CD14-positive monocyte (primary cell): ENCODE results near the gene BTBD8. TPM values are rescaled to one million over a fixed set of nuclear protein-coding genes. Genes with fewer than 3 reads are reported as not detected.

Experiments
- DNase-seq, 3 donors: peaks; one replicate each; pipeline ENCODE4 v3.0.0-alpha.2; 2011 to 2022
- H2AFZ ChIP-seq: 2 replicates; pipeline ENCODE4 v1.6.0; 2012; ENCODE audit warnings: mild to moderate bottlenecking, low read depth, low read length, inconsistent platforms; ENCODE audit not compliant: insufficient read depth, poor library complexity, severe bottlenecking
- H3K27ac ChIP-seq, 2 donors: 1 replicate in 1 of 2; 2 replicates in 1 of 2; pipeline ENCODE4 v1.5.1; 2012 to 2013; ENCODE audit warnings: low read length in 2 of 2, control low read depth in 1 of 2, inconsistent platforms in 1 of 2, low read depth in 1 of 2, mild to moderate bottlenecking in 1 of 2
- H3K27me3 ChIP-seq, 2 donors: one replicate each; pipeline versions ENCODE4 v1.6.0 to v1.6.1; 2011 to 2013; ENCODE audit warnings: low read length in 2 of 2; ENCODE audit not compliant: control insufficient read depth in 2 of 2, insufficient read depth in 2 of 2
- H3K36me3 ChIP-seq, 2 donors: replicated peaks in 1 of 2; 1 replicate in 1 of 2; 2 replicates in 1 of 2; pipeline versions ENCODE4 v1.5.1 to v1.6.1; 2012 to 2013; ENCODE audit warnings: low read length in 2 of 2, control low read depth in 1 of 2, inconsistent platforms in 1 of 2, mild to moderate bottlenecking in 1 of 2; ENCODE audit not compliant: insufficient read depth in 2 of 2, control insufficient read depth in 1 of 2
- H3K4me1 ChIP-seq, 2 donors: 1 replicate in 1 of 2; 2 replicates in 1 of 2; pipeline versions ENCODE4 v1.5.1 to v1.6.1; 2012 to 2013; ENCODE audit warnings: low read length in 2 of 2, control low read depth in 1 of 2, inconsistent platforms in 1 of 2, mild to moderate bottlenecking in 1 of 2, moderate library complexity in 1 of 2; ENCODE audit not compliant: insufficient read depth in 2 of 2, control insufficient read depth in 1 of 2
- H3K4me2 ChIP-seq: replicated peaks from 2 replicates; pipeline ENCODE3; 2012; ENCODE audit warnings: low read length, moderate library complexity, mild to moderate bottlenecking; ENCODE audit not compliant: poor library complexity, severe bottlenecking; ENCODE audit errors: extremely low read depth
- H3K4me3 ChIP-seq, 3 experiments: fragments of 200-600 bp in 1 of 3; sonication (generic) in 1 of 3; replicated peaks in 1 of 3; 1 replicate in 2 of 3; 2 replicates in 1 of 3; pipeline ENCODE4 v1.5.1; 2011 to 2013; ENCODE audit warnings: low read length in 3 of 3, mild to moderate bottlenecking in 3 of 3, control low read depth in 2 of 3, low read depth in 2 of 3, inconsistent platforms in 1 of 3, moderate library complexity in 1 of 3
- H3K79me2 ChIP-seq: 2 replicates; pipeline ENCODE4 v1.6.0; 2012; ENCODE audit warnings: mild to moderate bottlenecking, control low read depth, inconsistent platforms, low read length, moderate library complexity; ENCODE audit not compliant: insufficient read depth
- H3K9ac ChIP-seq: 2 replicates; pipeline ENCODE4 v1.6.0; 2017; ENCODE audit warnings: low read length, mild to moderate bottlenecking; ENCODE audit not compliant: insufficient read depth, poor library complexity, severe bottlenecking
- H3K9me3 ChIP-seq, 2 donors: replicated peaks in 1 of 2; 1 replicate in 1 of 2; 2 replicates in 1 of 2; pipeline versions ENCODE4 v1.5.1 to v1.6.1; 2012 to 2013; ENCODE audit warnings: low read length in 2 of 2, control low read depth in 1 of 2; ENCODE audit not compliant: control insufficient read depth in 1 of 2, insufficient read depth in 1 of 2
- H4K20me1 ChIP-seq: 2 replicates; pipeline ENCODE4 v1.6.0; 2012; ENCODE audit warnings: mild to moderate bottlenecking, low read length, control low read depth, moderate library complexity; ENCODE audit not compliant: insufficient read depth
- H3K27ac Mint-ChIP-seq, 7 donors: one replicate each; pipeline ENCODE4 v1.8.0; 2020; ENCODE audit warnings: mild to moderate bottlenecking in 7 of 7, mixed read lengths in 7 of 7, moderate library complexity in 6 of 7, inconsistent platforms in 2 of 7
- H3K27me3 Mint-ChIP-seq, 3 donors: one replicate each; pipeline ENCODE4 v1.8.0; 2021 to 2022; ENCODE audit warnings: low read depth in 3 of 3, mild to moderate bottlenecking in 3 of 3, mixed read lengths in 3 of 3, moderate library complexity in 3 of 3, inconsistent platforms in 1 of 3
- H3K36me3 Mint-ChIP-seq, 2 donors: one replicate each; pipeline ENCODE4 v1.8.0; 2020; ENCODE audit warnings: mixed read lengths in 2 of 2, inconsistent platforms in 1 of 2, mild to moderate bottlenecking in 1 of 2
- H3K4me1 Mint-ChIP-seq: one replicate; pipeline ENCODE4 v1.8.0; 2020; ENCODE audit warnings: mild to moderate bottlenecking, mixed read lengths
- H3K4me3 Mint-ChIP-seq, 2 donors: one replicate each; pipeline ENCODE4 v1.8.0; 2020; ENCODE audit warnings: mild to moderate bottlenecking in 2 of 2, mixed read lengths in 2 of 2, moderate library complexity in 1 of 2
- H3K9me3 Mint-ChIP-seq, 7 donors: one replicate each; pipeline ENCODE4 v1.8.0; 2020 to 2022; ENCODE audit warnings: mixed read lengths in 7 of 7, mild to moderate bottlenecking in 6 of 7, moderate library complexity in 6 of 7, inconsistent platforms in 2 of 7
- CTCF ChIP-seq: fragments of 200-600 bp; IDR thresholded peaks from one replicate; pipeline ENCODE4 v1.8.0; 2022; ENCODE audit warnings: antibody characterized with exemption, mild to moderate bottlenecking
- WGBS: methylation state at CpG from one replicate; pipeline ENCODE4 v1.1.5; 2013; ENCODE audit warnings: missing lambda C conversion rate; ENCODE audit not compliant: insufficient coverage; 5-methylcytosine and 5-hydroxymethylcytosine counted together
- intact Hi-C, 2 donors: fragments of 100-400 bp; cut with micrococcal nuclease; formaldehyde crosslinking; loops; one replicate each; pipeline versions ENCODE4 v1.15.0 to v1.15.1; 2023
- polyA plus RNA-seq, 3 donors: library from polyadenylated mRNA; depleted of rRNA in 1 of 3; unstranded in 2 of 3; stranded (reverse) in 1 of 3; fragments of 300-500 nt in 2 of 3; fragments of >200 nt in 1 of 3; fragmentation: Illumina TruSeq in 2 of 3; gene quantifications; 1 replicate in 2 of 3; 2 replicates in 1 of 3; pipeline ENCODE4 v1.2.3, GENCODE V29; 2012 to 2021

The BTBD8 gene
- polyA plus RNA-seq, 3 donors = 0.44 to 1.1 (median 0.88) TPM

DNA sequence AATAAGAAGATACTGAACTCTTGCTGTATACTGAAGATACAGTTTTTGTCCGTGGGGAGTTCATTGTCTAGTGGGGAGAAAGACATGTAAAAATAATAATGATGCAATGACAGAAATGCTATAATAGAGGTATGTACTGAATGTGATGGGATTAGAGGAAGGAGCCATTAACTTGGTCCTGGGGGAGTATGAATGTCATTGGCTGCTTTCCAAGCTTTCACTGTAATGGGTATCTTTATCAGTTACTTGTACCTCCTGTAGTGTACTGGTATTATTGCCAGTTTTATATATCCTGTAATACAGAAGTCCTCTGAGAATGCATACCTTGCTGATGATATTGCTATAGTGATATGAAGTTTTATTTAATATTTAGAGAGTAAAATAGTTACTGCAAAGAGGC lies 7.4 kb downstream of the BTBD8 start:
- Histone ChIP-seq H4K20me1 (no peaks in the 10 kb centered on the region), H3K36me3 (no peaks in the 10 kb centered on the region), H2AFZ (no peak overlapping the region), H3K27me3 (no peaks in the 10 kb centered on the region), H3K9ac (no peak overlapping the region), H3K4me1 (no peaks in the 10 kb centered on the region), H3K4me2 (no peak overlapping the region), H3K4me3 (no peak overlapping the region), H3K9me3 (peaks cover 21 to 26% of the 10 kb centered on the region in 2 donors), H3K79me2 (no peaks in the 10 kb centered on the region), H3K27ac (no peak overlapping the region)
- Mint-ChIP-seq H3K4me1 (no peaks in the 10 kb centered on the region), H3K27me3 (no peaks in the 10 kb centered on the region), H3K27ac (no peak overlapping the region), H3K4me3 (no peak overlapping the region), H3K36me3 (peaks cover 5 to 21% of the 10 kb centered on the region in 2 donors), H3K9me3 (peaks cover 17 to 41% (median 30%) of the 10 kb centered on the region in 7 donors)
- no peak for TF ChIP-seq CTCF
- 100% methylated on average over 1 of the region's 1 CpG for WGBS
- intact Hi-C loops = loop anchor here in 1 of 2 donors (10.0 kb wide), 1 partner anchor 207 kb away; the partner anchor contains the start of genes GLMN and RPAP2
- no peak for DNase-seq

DNA sequence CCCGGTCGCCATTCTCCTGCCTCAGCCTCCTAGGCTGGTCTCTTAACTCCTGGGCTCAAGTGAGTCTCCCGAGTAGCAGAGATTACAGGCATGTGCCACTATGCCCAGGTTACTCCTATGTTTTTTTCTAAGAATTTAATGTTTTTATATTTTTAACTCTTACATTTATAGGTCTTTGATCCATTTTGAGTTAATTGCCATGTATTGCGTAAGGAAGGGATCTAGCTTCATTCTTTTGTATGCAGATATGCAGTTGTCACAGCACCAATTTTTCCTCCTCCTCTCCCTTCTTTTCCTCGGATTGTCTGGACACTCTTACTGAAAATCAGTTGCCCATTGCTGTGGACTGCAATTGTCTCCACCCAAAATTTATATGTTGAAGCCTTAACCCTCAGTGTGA lies 11.5 kb downstream of the BTBD8 start:
- peaks cover 17% of the 10 kb centered on the region for H3K4me1 Mint-ChIP-seq
- Histone ChIP-seq H3K27me3 (no peaks in the 10 kb centered on the region), H3K36me3 (no peaks in the 10 kb centered on the region), H3K9me3 (peaks cover 4% of the 10 kb centered on the region in 2 donors), H3K79me2 (no peaks in the 10 kb centered on the region), H2AFZ (no peak overlapping the region), H3K4me3 (no peak overlapping the region), H4K20me1 (no peaks in the 10 kb centered on the region), H3K9ac (no peak overlapping the region), H3K4me2 (no peak overlapping the region), H3K27ac (no peak overlapping the region), H3K4me1 (peaks cover 13 to 15% of the 10 kb centered on the region in 2 donors)
- no peak overlapping the region for H3K27ac Mint-ChIP-seq
- no peak overlapping the region for H3K4me3 Mint-ChIP-seq
- intact Hi-C loops = no loop called here
- peaks cover 0 to 5% of the 10 kb centered on the region in 2 donors for H3K36me3 Mint-ChIP-seq
- TF ChIP-seq CTCF = no peak
- 100% methylated on average over 2 of the region's 5 CpGs for WGBS
- no peaks in the 10 kb centered on the region for H3K27me3 Mint-ChIP-seq
- no peak for DNase-seq
- peaks cover 2 to 16% (median 4%) of the 10 kb centered on the region in 7 donors for H3K9me3 Mint-ChIP-seq
